Neural cell (in vitro differentiated cells): ENCODE measurements around the gene ISLR2. TPM values are rescaled to one million over a fixed set of nuclear protein-coding genes. Genes with fewer than 3 reads are reported as not detected.

Source experiments
- H2AFZ ChIP-seq: fragments of 200-600, 300-800 bp; sonication (generic), shearing (Covaris generic); 2 replicates; pipeline ENCODE4 v1.6.0; 2014; ENCODE audit warnings: low read depth, mild to moderate bottlenecking, antibody characterized with exemption, low read length, moderate library complexity
- H3F3A ChIP-seq: fragments of 200-600 bp; shearing (Covaris generic); 2 replicates; pipeline ENCODE4 v1.6.1; 2016; ENCODE audit warnings: mild to moderate bottlenecking, moderate library complexity, mixed read lengths, antibody characterized with exemption, low read length; ENCODE audit not compliant: insufficient read depth, poor library complexity, severe bottlenecking
- H3K27ac ChIP-seq: fragments of 200-600, 300-800 bp; sonication (generic), shearing (Covaris generic); 2 replicates; pipeline ENCODE4 v1.5.1; 2014; ENCODE audit warnings: mild to moderate bottlenecking, low read length, moderate library complexity
- H3K27me3 ChIP-seq: fragments of 300-800, 200-600 bp; sonication (generic), shearing (Covaris generic); 2 replicates; pipeline ENCODE4 v1.6.0; 2014; ENCODE audit warnings: mild to moderate bottlenecking, low read depth, low read length, moderate library complexity; ENCODE audit not compliant: insufficient read depth
- H3K36me3 ChIP-seq: fragments of 300-800, 200-600 bp; sonication (generic), shearing (Covaris generic); 2 replicates; pipeline ENCODE4 v1.5.1; 2014; ENCODE audit warnings: mild to moderate bottlenecking, antibody characterized with exemption, low read length, moderate library complexity; ENCODE audit not compliant: insufficient read depth
- H3K4me2 ChIP-seq: fragments of 300-800, 200-600 bp; sonication (generic), shearing (Covaris generic); 2 replicates; pipeline ENCODE4 v1.6.0; 2014; ENCODE audit warnings: mild to moderate bottlenecking, low read length
- H3K4me3 ChIP-seq: fragments of 300-800, 200-600 bp; sonication (generic), shearing (Covaris generic); 2 replicates; pipeline ENCODE4 v1.5.1; 2014; ENCODE audit warnings: mild to moderate bottlenecking, low read length, moderate library complexity
- H3K79me2 ChIP-seq: fragments of 200-600 bp; shearing (Covaris generic); replicated peaks from 2 replicates; pipeline ENCODE4 v1.6.0; 2014; ENCODE audit warnings: mild to moderate bottlenecking, low read length, moderate library complexity; ENCODE audit not compliant: insufficient read depth
- H3K9ac ChIP-seq: fragments of 300-800, 200-600 bp; sonication (generic), shearing (Covaris generic); 2 replicates; pipeline ENCODE4 v1.6.1; 2016; ENCODE audit warnings: mild to moderate bottlenecking, low read length, mixed read lengths
- H3K9me2 ChIP-seq: fragments of 200-600 bp; shearing (Covaris generic); 2 replicates; pipeline ENCODE4 v1.6.1; 2016; ENCODE audit warnings: mild to moderate bottlenecking, low read length, mixed read lengths; ENCODE audit not compliant: insufficient read depth
- H3K9me3 ChIP-seq: fragments of 200-600, 300-800 bp; sonication (generic), shearing (Covaris generic); 2 replicates; pipeline ENCODE4 v1.6.1; 2016; ENCODE audit warnings: mild to moderate bottlenecking, mixed run types, low read length, moderate library complexity, mixed read lengths
- H4K20me1 ChIP-seq: fragments of 200-600 bp; shearing (Covaris generic); 2 replicates; pipeline ENCODE4 v1.6.1; 2016; ENCODE audit warnings: mild to moderate bottlenecking, mixed run types; ENCODE audit not compliant: insufficient read depth
- CTCF ChIP-seq: fragments of 450-650 bp; IDR thresholded peaks from 2 replicates; pipeline ENCODE4 v1.5.1; 2014; ENCODE audit warnings: antibody characterized with exemption, mild to moderate bottlenecking, moderate library complexity; ENCODE audit not compliant: poor library complexity, severe bottlenecking
- EP300 ChIP-seq: fragments of 450-650 bp; conservative IDR thresholded peaks from 2 replicates; pipeline ENCODE4 v1.6.1; 2014; ENCODE audit warnings: antibody characterized with exemption, mild to moderate bottlenecking, moderate library complexity; ENCODE audit not compliant: poor library complexity, severe bottlenecking
- EZH2 ChIP-seq: fragments of 200-600, 300-800 bp; shearing (Covaris generic), sonication (generic); IDR thresholded peaks from 2 replicates; pipeline ENCODE4 v1.6.1; 2014; ENCODE audit warnings: antibody characterized with exemption, low read length, borderline replicate concordance, mild to moderate bottlenecking; ENCODE audit not compliant: insufficient read depth, poor library complexity, severe bottlenecking
- MXI1 ChIP-seq: fragments of 450-650 bp; conservative IDR thresholded peaks from 2 replicates; pipeline ENCODE4 v1.6.1; 2014; ENCODE audit warnings: antibody characterized with exemption, mild to moderate bottlenecking; ENCODE audit not compliant: poor library complexity, severe bottlenecking
- POLR2AphosphoS5 ChIP-seq: IDR thresholded peaks from 2 replicates; pipeline ENCODE4 v1.6.1; 2012
- RAD21 ChIP-seq: fragments of 450-650 bp; conservative IDR thresholded peaks from 2 replicates; pipeline ENCODE4 v1.6.1; 2014; ENCODE audit warnings: antibody characterized with exemption, mild to moderate bottlenecking, moderate library complexity
- SMC3 ChIP-seq: fragments of 450-650 bp; conservative IDR thresholded peaks from 2 replicates; pipeline ENCODE4 v1.6.1; 2014; ENCODE audit warnings: antibody characterized with exemption, mild to moderate bottlenecking, moderate library complexity; ENCODE audit not compliant: poor library complexity
- TAF1 ChIP-seq: IDR thresholded peaks from 2 replicates; pipeline ENCODE4 v1.6.1; 2012; ENCODE audit warnings: low read depth
- polyA plus RNA-seq: library from polyadenylated mRNA; depleted of rRNA; stranded (reverse); fragments of >200 nt; gene quantifications from 2 replicates; pipeline ENCODE4 v1.2.3, GENCODE V29; 2014
- TF ChIP-seq, protein P1 (sequence below): IDR thresholded peaks from 2 replicates; pipeline ENCODE4 v1.6.1; 2012; ENCODE audit warnings: borderline replicate concordance

The ISLR2 gene
- polyA plus RNA-seq, 1 donor from 2014 or later = 301 TPM

- H3K79me2 ChIP-seq = peaks cover 19% of the 10 kb centered on the region
- H3F3A ChIP-seq = peaks cover 3% of the 10 kb centered on the region
- H4K20me1 ChIP-seq = no peaks in the 10 kb centered on the region
- H3K27ac ChIP-seq = no peak overlapping the region
- no peaks in the 10 kb centered on the region for H3K9me2 ChIP-seq
- H3K9ac ChIP-seq = no peak overlapping the region
- H3K4me2 ChIP-seq = no peak overlapping the region
- H3K9me3 ChIP-seq = no peaks in the 10 kb centered on the region
- no peak overlapping the region for H3K4me3 ChIP-seq
- no peak for TF ChIP-seq RAD21
- TF ChIP-seq EZH2 = no peak
- TF ChIP-seq CTCF = no peak
- no peak for TF ChIP-seq MXI1
- TF ChIP-seq POLR2AphosphoS5 = no peak
- no peak for TF ChIP-seq EP300
- TF ChIP-seq, protein P1, sequence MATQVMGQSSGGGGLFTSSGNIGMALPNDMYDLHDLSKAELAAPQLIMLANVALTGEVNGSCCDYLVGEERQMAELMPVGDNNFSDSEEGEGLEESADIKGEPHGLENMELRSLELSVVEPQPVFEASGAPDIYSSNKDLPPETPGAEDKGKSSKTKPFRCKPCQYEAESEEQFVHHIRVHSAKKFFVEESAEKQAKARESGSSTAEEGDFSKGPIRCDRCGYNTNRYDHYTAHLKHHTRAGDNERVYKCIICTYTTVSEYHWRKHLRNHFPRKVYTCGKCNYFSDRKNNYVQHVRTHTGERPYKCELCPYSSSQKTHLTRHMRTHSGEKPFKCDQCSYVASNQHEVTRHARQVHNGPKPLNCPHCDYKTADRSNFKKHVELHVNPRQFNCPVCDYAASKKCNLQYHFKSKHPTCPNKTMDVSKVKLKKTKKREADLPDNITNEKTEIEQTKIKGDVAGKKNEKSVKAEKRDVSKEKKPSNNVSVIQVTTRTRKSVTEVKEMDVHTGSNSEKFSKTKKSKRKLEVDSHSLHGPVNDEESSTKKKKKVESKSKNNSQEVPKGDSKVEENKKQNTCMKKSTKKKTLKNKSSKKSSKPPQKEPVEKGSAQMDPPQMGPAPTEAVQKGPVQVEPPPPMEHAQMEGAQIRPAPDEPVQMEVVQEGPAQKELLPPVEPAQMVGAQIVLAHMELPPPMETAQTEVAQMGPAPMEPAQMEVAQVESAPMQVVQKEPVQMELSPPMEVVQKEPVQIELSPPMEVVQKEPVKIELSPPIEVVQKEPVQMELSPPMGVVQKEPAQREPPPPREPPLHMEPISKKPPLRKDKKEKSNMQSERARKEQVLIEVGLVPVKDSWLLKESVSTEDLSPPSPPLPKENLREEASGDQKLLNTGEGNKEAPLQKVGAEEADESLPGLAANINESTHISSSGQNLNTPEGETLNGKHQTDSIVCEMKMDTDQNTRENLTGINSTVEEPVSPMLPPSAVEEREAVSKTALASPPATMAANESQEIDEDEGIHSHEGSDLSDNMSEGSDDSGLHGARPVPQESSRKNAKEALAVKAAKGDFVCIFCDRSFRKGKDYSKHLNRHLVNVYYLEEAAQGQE = no peak
- TF ChIP-seq SMC3 = no peak
- TF ChIP-seq TAF1 = no peak
- H2AFZ ChIP-seq = no peak overlapping the region
- H3K36me3 ChIP-seq = no peaks in the 10 kb centered on the region
- no peaks in the 10 kb centered on the region for H3K27me3 ChIP-seq
Observed at GRCh38 chr15:74123131-74123429, 7.3 kb upstream of the ISLR2 start.

DNA sequence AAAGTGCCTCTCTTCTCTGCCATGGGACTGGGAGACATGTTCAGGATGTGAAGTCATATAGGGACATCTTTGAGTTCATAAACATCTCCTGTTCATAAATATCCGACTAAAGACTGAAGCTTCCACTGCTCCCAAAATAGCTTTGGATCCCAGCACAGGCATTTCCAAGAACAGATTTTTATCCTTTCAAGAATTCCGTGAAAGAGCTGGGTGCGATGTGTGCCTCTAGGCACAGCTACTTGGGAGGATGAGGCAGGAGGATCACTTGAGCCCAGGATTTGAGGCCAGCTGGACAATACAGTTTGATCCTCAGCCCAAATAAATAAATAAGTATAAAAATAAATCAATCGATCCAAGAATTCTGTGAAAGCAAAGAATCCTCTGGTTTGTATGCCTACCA is 6.7 kb upstream of the ISLR2 start:
- TF ChIP-seq RAD21 = no peak
- no peak for TF ChIP-seq POLR2AphosphoS5
- no peak for TF ChIP-seq EP300
- no peak for TF ChIP-seq TAF1
- no peak for TF ChIP-seq CTCF
- TF ChIP-seq, protein P1 = no peak
- no peak for TF ChIP-seq SMC3
- no peak for TF ChIP-seq MXI1
- TF ChIP-seq EZH2 = no peak
- no peak overlapping the region for H2AFZ ChIP-seq

More for the DNA sequence above, 6.7 kb upstream of the ISLR2 start:
- Histone ChIP-seq H4K20me1 (no peaks in the 10 kb centered on the region), H3K9ac (no peak overlapping the region), H3K9me3 (no peaks in the 10 kb centered on the region), H3K79me2 (peaks cover 24% of the 10 kb centered on the region), H3K36me3 (no peaks in the 10 kb centered on the region), H3K4me3 (no peak overlapping the region), H3K4me2 (no peak overlapping the region), H3K27me3 (no peaks in the 10 kb centered on the region), H3K9me2 (no peaks in the 10 kb centered on the region), H3K27ac (no peak overlapping the region), H3F3A (peaks cover 4% of the 10 kb centered on the region)
